NT2/D1 (cell line): ENCODE data around the gene WFDC8.

Experiments
- SUZ12 ChIP-seq: IDR thresholded peaks from 2 replicates; pipeline ENCODE4 v1.6.1; 2011; ENCODE audit not compliant: insufficient read length, insufficient read depth; ENCODE audit errors: extremely low read depth
- YY1 ChIP-seq: IDR thresholded peaks from 2 replicates; pipeline ENCODE4 v1.6.1; 2011; ENCODE audit not compliant: insufficient read length, insufficient read depth
- ZNF274 ChIP-seq: IDR thresholded peaks from 2 replicates; pipeline ENCODE4 v1.6.1; 2011; ENCODE audit warnings: mild to moderate bottlenecking, low read depth, low read length

DNA sequence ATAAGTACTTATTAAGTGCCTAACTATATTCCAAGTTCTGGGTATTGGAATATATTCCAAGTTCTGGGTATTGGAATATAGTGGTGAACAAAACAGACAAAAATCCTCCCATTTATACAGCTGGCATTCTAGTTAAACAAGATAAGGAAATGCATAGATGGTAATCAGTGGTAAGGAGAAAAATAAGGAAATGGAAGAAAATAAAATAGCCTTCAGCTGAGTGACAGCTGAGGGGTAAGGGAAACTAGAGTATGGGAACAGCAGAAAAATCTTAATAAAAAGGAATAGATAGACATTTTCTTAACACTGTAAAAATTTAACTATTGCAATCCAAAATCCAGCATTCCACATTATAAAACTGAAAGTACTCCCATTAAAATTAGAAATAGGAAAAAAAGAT lies 33.2 kb upstream of the WFDC8 start:
- no peak for TF ChIP-seq YY1
- no peak for TF ChIP-seq SUZ12
- no peak for TF ChIP-seq ZNF274
